Activated T-cell treated with anti-CD3 and anti-CD28 coated beads, Interleukin-2, amount 50 U/mL, for 72 hours (primary cell): ENCODE results near the gene ZFAND6. TPM values are rescaled to one million over a fixed set of nuclear protein-coding genes. Genes with fewer than 3 reads are reported as not detected.

Experiments
- ATAC-seq, 2 donors: fragments of 150-1000 bp; cut with Tn5 transposase; replicated peaks in 1 of 2; 2 replicates each; pipeline ENCODE4 v1.10.0; 2021; ENCODE audit warnings: moderate library complexity in 2 of 2, mild to moderate bottlenecking in 1 of 2
- DNase-seq, 2 donors: peaks; one replicate each; pipeline ENCODE4 v3.0.0; 2021 to 2022; ENCODE audit warnings: mixed read lengths in 1 of 2
- H3K27ac Mint-ChIP-seq: one replicate; pipeline ENCODE4 v1.8.0; 2022; ENCODE audit warnings: mild to moderate bottlenecking, moderate library complexity, mixed read lengths
- H3K27me3 Mint-ChIP-seq: one replicate; pipeline ENCODE4 v1.8.0; 2022; ENCODE audit warnings: low read depth, mixed read lengths
- H3K36me3 Mint-ChIP-seq, 2 donors: one replicate each; pipeline ENCODE4 v1.8.0; 2022; ENCODE audit warnings: mixed read lengths in 2 of 2, mild to moderate bottlenecking in 1 of 2; ENCODE audit not compliant: insufficient read depth in 2 of 2
- H3K4me1 Mint-ChIP-seq: one replicate; pipeline ENCODE4 v1.8.0; 2022; ENCODE audit warnings: low read depth, mixed read lengths
- H3K4me3 Mint-ChIP-seq, 2 donors: one replicate each; pipeline ENCODE4 v1.8.0; 2022; ENCODE audit warnings: mild to moderate bottlenecking in 2 of 2, mixed read lengths in 2 of 2, moderate library complexity in 2 of 2
- H3K9me3 Mint-ChIP-seq, 2 donors: one replicate each; pipeline ENCODE4 v1.8.0; 2022; ENCODE audit warnings: mixed read lengths in 2 of 2
- total RNA-seq, 2 donors: library from RNA; stranded (reverse); gene quantifications; one replicate each; pipeline ENCODE4 v1.2.3, GENCODE V29; 2022

Gene ZFAND6
- total RNA-seq, 2 donors from 2014 or later = 43.9 to 44.1 TPM

- ATAC-seq (no peak), DNase-seq (no peak)
- H3K4me1 Mint-ChIP-seq = no peaks in the 10 kb centered on the region
- no peak overlapping the region for H3K27ac Mint-ChIP-seq
- H3K27me3 Mint-ChIP-seq = no peaks in the 10 kb centered on the region
- peaks cover 5 to 28% of the 10 kb centered on the region in 2 donors for H3K36me3 Mint-ChIP-seq
- H3K4me3 Mint-ChIP-seq = no peak overlapping the region
- H3K9me3 Mint-ChIP-seq = no peaks in the 10 kb centered on the region
These were observed 125.7 kb downstream of the ZFAND6 start for GRCh38 chr15:80185152-80185551.

GRCh38 chr15:80186066-80186465 is 126.6 kb downstream of the ZFAND6 start:
- Mint-ChIP-seq H3K27ac (no peak overlapping the region), H3K27me3 (no peaks in the 10 kb centered on the region), H3K4me1 (no peaks in the 10 kb centered on the region), H3K4me3 (no peak overlapping the region), H3K9me3 (no peaks in the 10 kb centered on the region), H3K36me3 (peaks cover 5 to 28% of the 10 kb centered on the region in 2 donors)
- ATAC-seq (no peak), DNase-seq (no peak)

GRCh38 chr15:80186597-80186996 is 127.1 kb downstream of the ZFAND6 start:
- no peaks in the 10 kb centered on the region for H3K9me3 Mint-ChIP-seq
- H3K27ac Mint-ChIP-seq = no peak overlapping the region
- H3K4me3 Mint-ChIP-seq = no peak overlapping the region
- ATAC-seq (no peak), DNase-seq (no peak)
- H3K4me1 Mint-ChIP-seq = no peaks in the 10 kb centered on the region
- H3K27me3 Mint-ChIP-seq = no peaks in the 10 kb centered on the region
- peaks cover 5 to 28% of the 10 kb centered on the region in 2 donors for H3K36me3 Mint-ChIP-seq

Other genes with a start within 250 kb of the ZFAND6 start
- gene MTHFS, start 162.7 kb upstream of the ZFAND6 start, total RNA-seq = 10 to 100 TPM; 32.5 to 38.1 TPM
- gene BCL2A1, start 88.5 kb upstream of the ZFAND6 start, total RNA-seq = 10 to 100 TPM; 39.6 to 67.2 TPM
- gene FAH, start 93.3 kb downstream of the ZFAND6 start, total RNA-seq = 10 to 100 TPM; 66.3 to 74.3 TPM
- not detected for gene CTXND1, start 192.5 kb downstream of the ZFAND6 start, total RNA-seq